ENCODE results near the gene ST7. TPM values are rescaled to one million over a fixed set of nuclear protein-coding genes. Genes with fewer than 3 reads are reported as not detected.

Gene ST7
- total and polyA plus RNA-seq, 2 of the 8 experiments (the other 6 are each of a cell fraction or from before 2014, with no cell fraction given), result 16.3 to 18.0 TPM

- no peak for TF ChIP-seq SAP30 (IDR thresholded peaks at IDR 0.05; ENCODE audit: insufficient read depth, insufficient replicate concordance, low read length)
- TF ChIP-seq TBP (IDR thresholded peaks at IDR 0.05; ENCODE audit: low read depth, low read length), result no peak
- no peak for TF ChIP-seq RXRA (IDR thresholded peaks at IDR 0.05; ENCODE audit: insufficient read depth, low read depth, low read length)
Measured at GRCh38 chr7:116969371-116969902, 16.1 kb downstream of the ST7 start (continued).

Data from H1 (cell line).